ENCODE measurements around the gene GOLGA3.

DNA sequence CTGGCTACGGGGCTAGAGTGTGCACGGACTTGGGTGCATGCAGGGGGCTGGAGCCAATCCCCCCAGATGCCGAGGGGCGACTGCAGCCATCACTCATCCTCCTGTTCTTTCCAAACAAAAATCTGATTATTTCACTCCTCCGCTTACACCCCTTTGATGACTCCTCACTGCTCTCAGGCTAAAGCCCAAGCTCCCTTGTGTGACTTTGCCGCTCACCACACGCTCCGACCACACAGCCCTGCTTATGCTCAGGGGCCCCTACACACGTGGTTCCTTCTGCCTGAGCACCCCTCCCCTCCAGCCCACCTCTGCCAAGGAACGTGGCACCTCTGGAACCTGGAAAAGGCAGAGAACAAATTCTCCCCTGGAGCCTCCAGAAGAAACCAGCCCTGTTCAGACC, 45.1 kb upstream of the GOLGA3 start:
- TF ChIP-seq CTCF (conservative IDR thresholded peaks at IDR 0.05; ENCODE audit: low read depth in 2 of 2), result no peak
- TF ChIP-seq EZH2phosphoT487 (IDR thresholded peaks at IDR 0.05; ENCODE audit: unreplicated experiment), result no peak
- no peak for TF ChIP-seq POLR2AphosphoS5 (IDR thresholded peaks at IDR 0.05; ENCODE audit: low read depth)
- no peak for TF ChIP-seq REST (IDR thresholded peaks at IDR 0.05; ENCODE audit: unreplicated experiment)
- TF ChIP-seq ETS1 (IDR thresholded peaks at IDR 0.05), result no peak
- TF ChIP-seq EZH2 (IDR thresholded peaks at IDR 0.05; ENCODE audit: low read depth, unreplicated experiment), result no peak
- TF ChIP-seq, protein P1, sequence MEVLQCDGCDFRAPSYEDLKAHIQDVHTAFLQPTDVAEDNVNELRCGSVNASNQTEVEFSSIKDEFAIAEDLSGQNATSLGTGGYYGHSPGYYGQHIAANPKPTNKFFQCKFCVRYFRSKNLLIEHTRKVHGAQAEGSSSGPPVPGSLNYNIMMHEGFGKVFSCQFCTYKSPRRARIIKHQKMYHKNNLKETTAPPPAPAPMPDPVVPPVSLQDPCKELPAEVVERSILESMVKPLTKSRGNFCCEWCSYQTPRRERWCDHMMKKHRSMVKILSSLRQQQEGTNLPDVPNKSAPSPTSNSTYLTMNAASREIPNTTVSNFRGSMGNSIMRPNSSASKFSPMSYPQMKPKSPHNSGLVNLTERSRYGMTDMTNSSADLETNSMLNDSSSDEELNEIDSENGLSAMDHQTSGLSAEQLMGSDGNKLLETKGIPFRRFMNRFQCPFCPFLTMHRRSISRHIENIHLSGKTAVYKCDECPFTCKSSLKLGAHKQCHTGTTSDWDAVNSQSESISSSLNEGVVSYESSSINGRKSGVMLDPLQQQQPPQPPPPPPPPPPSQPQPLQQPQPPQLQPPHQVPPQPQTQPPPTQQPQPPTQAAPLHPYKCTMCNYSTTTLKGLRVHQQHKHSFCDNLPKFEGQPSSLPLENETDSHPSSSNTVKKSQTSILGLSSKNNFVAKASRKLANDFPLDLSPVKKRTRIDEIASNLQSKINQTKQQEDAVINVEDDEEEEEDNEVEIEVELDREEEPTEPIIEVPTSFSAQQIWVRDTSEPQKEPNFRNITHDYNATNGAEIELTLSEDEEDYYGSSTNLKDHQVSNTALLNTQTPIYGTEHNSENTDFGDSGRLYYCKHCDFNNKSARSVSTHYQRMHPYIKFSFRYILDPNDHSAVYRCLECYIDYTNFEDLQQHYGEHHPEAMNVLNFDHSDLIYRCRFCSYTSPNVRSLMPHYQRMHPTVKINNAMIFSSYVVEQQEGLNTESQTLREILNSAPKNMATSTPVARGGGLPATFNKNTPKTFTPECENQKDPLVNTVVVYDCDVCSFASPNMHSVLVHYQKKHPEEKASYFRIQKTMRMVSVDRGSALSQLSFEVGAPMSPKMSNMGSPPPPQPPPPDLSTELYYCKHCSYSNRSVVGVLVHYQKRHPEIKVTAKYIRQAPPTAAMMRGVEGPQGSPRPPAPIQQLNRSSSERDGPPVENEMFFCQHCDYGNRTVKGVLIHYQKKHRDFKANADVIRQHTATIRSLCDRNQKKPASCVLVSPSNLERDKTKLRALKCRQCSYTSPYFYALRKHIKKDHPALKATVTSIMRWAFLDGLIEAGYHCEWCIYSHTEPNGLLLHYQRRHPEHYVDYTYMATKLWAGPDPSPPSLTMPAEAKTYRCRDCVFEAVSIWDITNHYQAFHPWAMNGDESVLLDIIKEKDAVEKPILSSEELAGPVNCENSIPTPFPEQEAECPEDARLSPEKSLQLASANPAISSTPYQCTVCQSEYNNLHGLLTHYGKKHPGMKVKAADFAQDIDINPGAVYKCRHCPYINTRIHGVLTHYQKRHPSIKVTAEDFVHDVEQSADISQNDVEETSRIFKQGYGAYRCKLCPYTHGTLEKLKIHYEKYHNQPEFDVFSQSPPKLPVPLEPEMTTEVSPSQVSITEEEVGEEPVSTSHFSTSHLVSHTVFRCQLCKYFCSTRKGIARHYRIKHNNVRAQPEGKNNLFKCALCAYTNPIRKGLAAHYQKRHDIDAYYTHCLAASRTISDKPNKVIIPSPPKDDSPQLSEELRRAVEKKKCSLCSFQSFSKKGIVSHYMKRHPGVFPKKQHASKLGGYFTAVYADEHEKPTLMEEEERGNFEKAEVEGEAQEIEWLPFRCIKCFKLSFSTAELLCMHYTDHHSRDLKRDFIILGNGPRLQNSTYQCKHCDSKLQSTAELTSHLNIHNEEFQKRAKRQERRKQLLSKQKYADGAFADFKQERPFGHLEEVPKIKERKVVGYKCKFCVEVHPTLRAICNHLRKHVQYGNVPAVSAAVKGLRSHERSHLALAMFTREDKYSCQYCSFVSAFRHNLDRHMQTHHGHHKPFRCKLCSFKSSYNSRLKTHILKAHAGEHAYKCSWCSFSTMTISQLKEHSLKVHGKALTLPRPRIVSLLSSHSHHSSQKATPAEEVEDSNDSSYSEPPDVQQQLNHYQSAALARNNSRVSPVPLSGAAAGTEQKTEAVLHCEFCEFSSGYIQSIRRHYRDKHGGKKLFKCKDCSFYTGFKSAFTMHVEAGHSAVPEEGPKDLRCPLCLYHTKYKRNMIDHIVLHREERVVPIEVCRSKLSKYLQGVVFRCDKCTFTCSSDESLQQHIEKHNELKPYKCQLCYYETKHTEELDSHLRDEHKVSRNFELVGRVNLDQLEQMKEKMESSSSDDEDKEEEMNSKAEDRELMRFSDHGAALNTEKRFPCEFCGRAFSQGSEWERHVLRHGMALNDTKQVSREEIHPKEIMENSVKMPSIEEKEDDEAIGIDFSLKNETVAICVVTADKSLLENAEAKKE (CRISPR knock-in tag; IDR thresholded peaks at IDR 0.05), result no peak

All from GM23338 (cell line).